IPS-NIHi7 (cell line): ENCODE results near the gene TNFSF12.

Experiments
- DNase-seq: peaks from one replicate; pipeline ENCODE4 v3.0.0; 2012; ENCODE audit warnings: mixed read lengths; ENCODE audit errors: extremely low spot score

TNFSF12 gene

GRCh38 chr17:7570351-7570750, 21.5 kb downstream of the TNFSF12 start:
- no peak for DNase-seq

GRCh38 chr17:7572338-7572587, 23.4 kb downstream of the TNFSF12 start:
- no peak for DNase-seq

GRCh38 chr17:7572588-7573323, 23.9 kb downstream of the TNFSF12 start:
- DNase-seq = peak; percentile 97

- peak; percentile 78 for DNase-seq
These were observed 24.6 kb downstream of the TNFSF12 start for GRCh38 chr17:7573324-7574080.

GRCh38 chr17:7574176-7574953, 25.5 kb downstream of the TNFSF12 start:
- no peak for DNase-seq

- no peak for DNase-seq
These were observed 26.6 kb downstream of the TNFSF12 start for GRCh38 chr17:7575481-7575883.

- no peak for DNase-seq
These were observed 27.1 kb downstream of the TNFSF12 start for GRCh38 chr17:7575959-7576358.

- DNase-seq = no peak
These were observed 27.6 kb downstream of the TNFSF12 start for GRCh38 chr17:7576432-7576937.

- DNase-seq = no peak
These were observed 28.7 kb downstream of the TNFSF12 start for GRCh38 chr17:7577327-7578199.

- peak; percentile 57 for DNase-seq
These were observed 30.4 kb downstream of the TNFSF12 start, which contains the start of gene CD68 for GRCh38 chr17:7579001-7579833. Gene CD68, plus strand, starts transcription at chr17:7579638. Its CDS starts 40 bp downstream, at chr17:7579678.

- DNase-seq = no peak
These were observed 31.2 kb downstream of the TNFSF12 start for GRCh38 chr17:7579834-7580603.

GRCh38 chr17:7580604-7581575, 32.0 kb downstream of the TNFSF12 start:
- no peak for DNase-seq

GRCh38 chr17:7582396-7583252, 33.8 kb downstream of the TNFSF12 start:
- no peak for DNase-seq

- peak; percentile 87 for DNase-seq
These were observed 34.6 kb downstream of the TNFSF12 start, which contains the start of gene MPDU1 for GRCh38 chr17:7583253-7584109. Gene MPDU1, plus strand, starts transcription at chr17:7583852. Its CDS starts 11 bp downstream, at chr17:7583863.

- DNase-seq = peak; percentile 31
These were observed 38.0 kb downstream of the TNFSF12 start for GRCh38 chr17:7586673-7587419.
